ENCODE measurements around the gene MYOM3.

GRCh38 chr1:24091971-24092482 lies 19.9 kb downstream of the MYOM3 start:
- TF ChIP-seq CTCF (IDR thresholded peaks at IDR 0.05; ENCODE audit: poor library complexity, severe bottlenecking) (no peak), TAF1 (IDR thresholded peaks at IDR 0.05; ENCODE audit: low read depth) (no peak), EZH2 (IDR thresholded peaks at IDR 0.05; ENCODE audit: borderline replicate concordance, insufficient read depth, low read length, poor library complexity, severe bottlenecking) (no peak), RAD21 (conservative IDR thresholded peaks at IDR 0.05) (no peak), POLR2AphosphoS5 (IDR thresholded peaks at IDR 0.05) (no peak), EP300 (conservative IDR thresholded peaks at IDR 0.05; ENCODE audit: poor library complexity, severe bottlenecking) (no peak)
- TF ChIP-seq, protein P1, sequence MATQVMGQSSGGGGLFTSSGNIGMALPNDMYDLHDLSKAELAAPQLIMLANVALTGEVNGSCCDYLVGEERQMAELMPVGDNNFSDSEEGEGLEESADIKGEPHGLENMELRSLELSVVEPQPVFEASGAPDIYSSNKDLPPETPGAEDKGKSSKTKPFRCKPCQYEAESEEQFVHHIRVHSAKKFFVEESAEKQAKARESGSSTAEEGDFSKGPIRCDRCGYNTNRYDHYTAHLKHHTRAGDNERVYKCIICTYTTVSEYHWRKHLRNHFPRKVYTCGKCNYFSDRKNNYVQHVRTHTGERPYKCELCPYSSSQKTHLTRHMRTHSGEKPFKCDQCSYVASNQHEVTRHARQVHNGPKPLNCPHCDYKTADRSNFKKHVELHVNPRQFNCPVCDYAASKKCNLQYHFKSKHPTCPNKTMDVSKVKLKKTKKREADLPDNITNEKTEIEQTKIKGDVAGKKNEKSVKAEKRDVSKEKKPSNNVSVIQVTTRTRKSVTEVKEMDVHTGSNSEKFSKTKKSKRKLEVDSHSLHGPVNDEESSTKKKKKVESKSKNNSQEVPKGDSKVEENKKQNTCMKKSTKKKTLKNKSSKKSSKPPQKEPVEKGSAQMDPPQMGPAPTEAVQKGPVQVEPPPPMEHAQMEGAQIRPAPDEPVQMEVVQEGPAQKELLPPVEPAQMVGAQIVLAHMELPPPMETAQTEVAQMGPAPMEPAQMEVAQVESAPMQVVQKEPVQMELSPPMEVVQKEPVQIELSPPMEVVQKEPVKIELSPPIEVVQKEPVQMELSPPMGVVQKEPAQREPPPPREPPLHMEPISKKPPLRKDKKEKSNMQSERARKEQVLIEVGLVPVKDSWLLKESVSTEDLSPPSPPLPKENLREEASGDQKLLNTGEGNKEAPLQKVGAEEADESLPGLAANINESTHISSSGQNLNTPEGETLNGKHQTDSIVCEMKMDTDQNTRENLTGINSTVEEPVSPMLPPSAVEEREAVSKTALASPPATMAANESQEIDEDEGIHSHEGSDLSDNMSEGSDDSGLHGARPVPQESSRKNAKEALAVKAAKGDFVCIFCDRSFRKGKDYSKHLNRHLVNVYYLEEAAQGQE (IDR thresholded peaks at IDR 0.05; ENCODE audit: borderline replicate concordance): no peak

All from neural cell (in vitro differentiated cells).